KBM-7 (cell line): Measurements from ENCODE around the gene TMEM247.
"Not testable (repeated sequence)": the region's sequence is repeated elsewhere in the genome, so short reads cannot be mapped to it uniquely, and the experiment has no call there.

ENCODE experiments used
- DNase-seq: peaks from one replicate; pipeline ENCODE4 v3.0.0-alpha.2; 2015
- in situ Hi-C: fragments of 300-500 bp; cut with MboI; formaldehyde crosslinking; loops from 2 replicates; pipeline ENCODE4 v1.14.3; 2020; ENCODE audit warnings: low sequenced_read_pairs, low pct_unique_long_range_greater_than_20kb, mixed read lengths

Gene TMEM247

GRCh38 chr2:46504685-46505471, 25.5 kb downstream of the TMEM247 start:
- in situ Hi-C loops = no loop called here
- DNase-seq = no peak

GRCh38 chr2:46505472-46505783, 26.1 kb downstream of the TMEM247 start:
- in situ Hi-C loops = no loop called here
- no peak for DNase-seq

- in situ Hi-C loops = no loop called here
- DNase-seq = peak; percentile 22
These were observed 26.9 kb downstream of the TMEM247 start for GRCh38 chr2:46506131-46506706.

GRCh38 chr2:46508312-46508711, 28.9 kb downstream of the TMEM247 start:
- no peak for DNase-seq
- in situ Hi-C loops = no loop called here

GRCh38 chr2:46508759-46509158, 29.4 kb downstream of the TMEM247 start:
- in situ Hi-C loops = no loop called here
- no peak for DNase-seq

- DNase-seq = no peak
- in situ Hi-C loops = no loop called here
These were observed 30.4 kb downstream of the TMEM247 start for GRCh38 chr2:46509804-46510203.

- in situ Hi-C loops = no loop called here
- no peak for DNase-seq
These were observed 31.3 kb downstream of the TMEM247 start for GRCh38 chr2:46510598-46511177.

GRCh38 chr2:46512185-46512584, 32.8 kb downstream of the TMEM247 start:
- DNase-seq = no peak
- in situ Hi-C loops = no loop called here

GRCh38 chr2:46514738-46515137, 35.4 kb downstream of the TMEM247 start:
- in situ Hi-C loops = no loop called here
- no peak for DNase-seq

GRCh38 chr2:46517485-46517884, 38.1 kb downstream of the TMEM247 start:
- in situ Hi-C loops = no loop called here
- DNase-seq = no peak

GRCh38 chr2:46518861-46519260, 39.5 kb downstream of the TMEM247 start:
- DNase-seq = no peak
- in situ Hi-C loops = no loop called here

- no peak for DNase-seq
- in situ Hi-C loops = no loop called here
These were observed 39.9 kb downstream of the TMEM247 start for GRCh38 chr2:46519265-46519664.

- DNase-seq = no peak
- in situ Hi-C loops = no loop called here
These were observed 40.9 kb downstream of the TMEM247 start for GRCh38 chr2:46520130-46520711.

GRCh38 chr2:46521215-46521683, 41.9 kb downstream of the TMEM247 start:
- in situ Hi-C loops = no loop called here
- DNase-seq = no peak

GRCh38 chr2:46522385-46522784, 43.0 kb downstream of the TMEM247 start:
- DNase-seq, in situ Hi-C loops: not testable (repeated sequence)

- DNase-seq = no peak
- in situ Hi-C loops = no loop called here
These were observed 46.3 kb downstream of the TMEM247 start for GRCh38 chr2:46525522-46526155.

GRCh38 chr2:46528880-46529279, 49.5 kb downstream of the TMEM247 start:
- in situ Hi-C loops = no loop called here
- no peak for DNase-seq

- in situ Hi-C loops = no loop called here
- DNase-seq = no peak
These were observed 51.3 kb downstream of the TMEM247 start for GRCh38 chr2:46530639-46531038.

- in situ Hi-C loops = no loop called here
- no peak for DNase-seq
These were observed 52.5 kb downstream of the TMEM247 start for GRCh38 chr2:46531863-46532262.
